Measurements from ENCODE around the gene TTC38. TPM values are rescaled to one million over a fixed set of nuclear protein-coding genes. Genes with fewer than 3 reads are reported as not detected.

TTC38 gene
- polyA plus RNA-seq, 1 donor from 2014 or later, result 1.4 TPM

DNA sequence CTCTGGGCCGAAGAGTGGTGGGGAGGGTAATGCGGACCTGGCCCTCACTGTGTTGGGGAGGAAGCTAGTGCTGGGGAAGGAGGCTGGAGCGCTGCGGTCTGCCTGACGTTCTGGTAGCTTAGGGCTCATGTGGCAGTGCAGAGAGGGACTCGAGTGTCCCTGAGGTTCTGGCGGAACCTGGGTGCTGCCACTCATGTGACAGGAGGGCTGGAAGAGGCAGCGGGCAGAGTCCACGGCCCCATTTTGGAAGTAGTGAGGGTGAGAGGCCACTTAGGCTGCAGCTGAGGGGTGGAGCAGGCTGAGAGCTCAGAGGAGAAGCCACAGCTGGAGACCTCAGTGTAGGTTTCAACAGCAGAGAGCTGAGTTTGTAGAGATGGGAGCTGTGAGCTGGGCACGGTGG is 51.5 kb downstream of the TTC38 start:
- Histone ChIP-seq H3F3A (ENCODE audit: insufficient read depth, low read length, poor library complexity, severe bottlenecking) (no peaks in the 10 kb centered on the region), H3K4me3 (ENCODE audit: low read length) (no peak overlapping the region), H4K20me1 (ENCODE audit: insufficient read depth) (no peaks in the 10 kb centered on the region), H3K4me2 (ENCODE audit: low read length) (no peak overlapping the region), H3K9me2 (ENCODE audit: insufficient read depth, low read length) (no peaks in the 10 kb centered on the region), H2AFZ (ENCODE audit: low read depth, low read length) (no peak overlapping the region), H3K36me3 (ENCODE audit: insufficient read depth, low read length) (no peaks in the 10 kb centered on the region), H3K9me3 (ENCODE audit: low read length) (no peaks in the 10 kb centered on the region), H3K9ac (ENCODE audit: low read length) (no peak overlapping the region), H3K27ac (ENCODE audit: low read length) (no peak overlapping the region), H3K27me3 (ENCODE audit: insufficient read depth, low read depth, low read length) (no peaks in the 10 kb centered on the region), H3K79me2 (replicated peaks; ENCODE audit: insufficient read depth, low read length) (no peaks in the 10 kb centered on the region)
- no peak for TF ChIP-seq EZH2 (IDR thresholded peaks at IDR 0.05; ENCODE audit: borderline replicate concordance, insufficient read depth, low read length, poor library complexity, severe bottlenecking)
- no peak for TF ChIP-seq MXI1 (conservative IDR thresholded peaks at IDR 0.05; ENCODE audit: poor library complexity, severe bottlenecking)
- TF ChIP-seq TAF1 (IDR thresholded peaks at IDR 0.05; ENCODE audit: low read depth), result no peak
- TF ChIP-seq, protein P1, sequence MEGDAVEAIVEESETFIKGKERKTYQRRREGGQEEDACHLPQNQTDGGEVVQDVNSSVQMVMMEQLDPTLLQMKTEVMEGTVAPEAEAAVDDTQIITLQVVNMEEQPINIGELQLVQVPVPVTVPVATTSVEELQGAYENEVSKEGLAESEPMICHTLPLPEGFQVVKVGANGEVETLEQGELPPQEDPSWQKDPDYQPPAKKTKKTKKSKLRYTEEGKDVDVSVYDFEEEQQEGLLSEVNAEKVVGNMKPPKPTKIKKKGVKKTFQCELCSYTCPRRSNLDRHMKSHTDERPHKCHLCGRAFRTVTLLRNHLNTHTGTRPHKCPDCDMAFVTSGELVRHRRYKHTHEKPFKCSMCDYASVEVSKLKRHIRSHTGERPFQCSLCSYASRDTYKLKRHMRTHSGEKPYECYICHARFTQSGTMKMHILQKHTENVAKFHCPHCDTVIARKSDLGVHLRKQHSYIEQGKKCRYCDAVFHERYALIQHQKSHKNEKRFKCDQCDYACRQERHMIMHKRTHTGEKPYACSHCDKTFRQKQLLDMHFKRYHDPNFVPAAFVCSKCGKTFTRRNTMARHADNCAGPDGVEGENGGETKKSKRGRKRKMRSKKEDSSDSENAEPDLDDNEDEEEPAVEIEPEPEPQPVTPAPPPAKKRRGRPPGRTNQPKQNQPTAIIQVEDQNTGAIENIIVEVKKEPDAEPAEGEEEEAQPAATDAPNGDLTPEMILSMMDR (IDR thresholded peaks at IDR 0.05; ENCODE audit: poor library complexity, severe bottlenecking), result no peak
- TF ChIP-seq POLR2AphosphoS5 (IDR thresholded peaks at IDR 0.05), result no peak
- TF ChIP-seq RAD21 (conservative IDR thresholded peaks at IDR 0.05), result no peak
- TF ChIP-seq SMC3 (conservative IDR thresholded peaks at IDR 0.05; ENCODE audit: poor library complexity), result no peak
- TF ChIP-seq, protein P2, sequence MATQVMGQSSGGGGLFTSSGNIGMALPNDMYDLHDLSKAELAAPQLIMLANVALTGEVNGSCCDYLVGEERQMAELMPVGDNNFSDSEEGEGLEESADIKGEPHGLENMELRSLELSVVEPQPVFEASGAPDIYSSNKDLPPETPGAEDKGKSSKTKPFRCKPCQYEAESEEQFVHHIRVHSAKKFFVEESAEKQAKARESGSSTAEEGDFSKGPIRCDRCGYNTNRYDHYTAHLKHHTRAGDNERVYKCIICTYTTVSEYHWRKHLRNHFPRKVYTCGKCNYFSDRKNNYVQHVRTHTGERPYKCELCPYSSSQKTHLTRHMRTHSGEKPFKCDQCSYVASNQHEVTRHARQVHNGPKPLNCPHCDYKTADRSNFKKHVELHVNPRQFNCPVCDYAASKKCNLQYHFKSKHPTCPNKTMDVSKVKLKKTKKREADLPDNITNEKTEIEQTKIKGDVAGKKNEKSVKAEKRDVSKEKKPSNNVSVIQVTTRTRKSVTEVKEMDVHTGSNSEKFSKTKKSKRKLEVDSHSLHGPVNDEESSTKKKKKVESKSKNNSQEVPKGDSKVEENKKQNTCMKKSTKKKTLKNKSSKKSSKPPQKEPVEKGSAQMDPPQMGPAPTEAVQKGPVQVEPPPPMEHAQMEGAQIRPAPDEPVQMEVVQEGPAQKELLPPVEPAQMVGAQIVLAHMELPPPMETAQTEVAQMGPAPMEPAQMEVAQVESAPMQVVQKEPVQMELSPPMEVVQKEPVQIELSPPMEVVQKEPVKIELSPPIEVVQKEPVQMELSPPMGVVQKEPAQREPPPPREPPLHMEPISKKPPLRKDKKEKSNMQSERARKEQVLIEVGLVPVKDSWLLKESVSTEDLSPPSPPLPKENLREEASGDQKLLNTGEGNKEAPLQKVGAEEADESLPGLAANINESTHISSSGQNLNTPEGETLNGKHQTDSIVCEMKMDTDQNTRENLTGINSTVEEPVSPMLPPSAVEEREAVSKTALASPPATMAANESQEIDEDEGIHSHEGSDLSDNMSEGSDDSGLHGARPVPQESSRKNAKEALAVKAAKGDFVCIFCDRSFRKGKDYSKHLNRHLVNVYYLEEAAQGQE (IDR thresholded peaks at IDR 0.05; ENCODE audit: borderline replicate concordance), result no peak
- no peak for TF ChIP-seq EP300 (conservative IDR thresholded peaks at IDR 0.05; ENCODE audit: poor library complexity, severe bottlenecking)

DNA sequence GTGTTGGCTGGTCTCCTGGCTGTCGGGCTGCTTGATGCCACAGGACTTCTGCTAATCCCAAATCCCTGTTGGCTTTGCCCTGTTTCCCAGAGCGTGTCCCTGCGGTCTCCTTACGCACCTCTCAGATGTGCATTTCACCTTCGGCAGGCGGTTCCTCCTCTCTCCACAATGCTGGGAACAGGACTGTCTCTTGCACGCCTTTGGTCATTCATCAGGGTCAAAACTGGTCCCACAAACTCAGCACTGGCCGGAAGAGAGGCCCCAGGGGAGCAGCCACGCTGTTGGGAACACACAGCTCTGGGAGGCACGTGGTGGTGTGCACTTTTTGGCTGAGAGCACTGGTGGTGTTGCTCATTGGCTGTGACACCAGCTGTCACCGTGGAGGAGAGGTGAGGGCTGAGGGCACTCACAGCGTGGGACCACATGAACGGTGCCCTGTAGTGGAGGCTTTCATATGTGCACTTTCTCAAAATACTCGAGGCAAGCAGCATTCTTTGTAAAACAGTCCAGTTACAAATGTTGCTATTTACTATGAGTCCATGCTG is 52.4 kb downstream of the TTC38 start:
- H3K27me3 ChIP-seq (ENCODE audit: insufficient read depth, low read depth, low read length), result no peaks in the 10 kb centered on the region
- H3F3A ChIP-seq (ENCODE audit: insufficient read depth, low read length, poor library complexity, severe bottlenecking), result no peaks in the 10 kb centered on the region
- no peaks in the 10 kb centered on the region for H4K20me1 ChIP-seq (ENCODE audit: insufficient read depth)
- no peaks in the 10 kb centered on the region for H3K9me3 ChIP-seq (ENCODE audit: low read length)
- no peak overlapping the region for H3K9ac ChIP-seq (ENCODE audit: low read length)
- H3K4me2 ChIP-seq (ENCODE audit: low read length), result no peak overlapping the region
- no peaks in the 10 kb centered on the region for H3K9me2 ChIP-seq (ENCODE audit: insufficient read depth, low read length)
- TF ChIP-seq, protein P2 (IDR thresholded peaks at IDR 0.05; ENCODE audit: borderline replicate concordance), result no peak
- TF ChIP-seq SMC3 (conservative IDR thresholded peaks at IDR 0.05; ENCODE audit: poor library complexity) (no peak), RAD21 (conservative IDR thresholded peaks at IDR 0.05) (no peak), EZH2 (IDR thresholded peaks at IDR 0.05; ENCODE audit: borderline replicate concordance, insufficient read depth, low read length, poor library complexity, severe bottlenecking) (no peak)
- H3K27ac ChIP-seq (ENCODE audit: low read length), result no peak overlapping the region
- no peaks in the 10 kb centered on the region for H3K79me2 ChIP-seq (replicated peaks; ENCODE audit: insufficient read depth, low read length)
- no peak overlapping the region for H3K4me3 ChIP-seq (ENCODE audit: low read length)
- H2AFZ ChIP-seq (ENCODE audit: low read depth, low read length), result no peak overlapping the region
- H3K36me3 ChIP-seq (ENCODE audit: insufficient read depth, low read length), result no peaks in the 10 kb centered on the region

All from neural cell (in vitro differentiated cells).